ENCODE data around the gene BCS1L. TPM values are rescaled to one million over a fixed set of nuclear protein-coding genes. Genes with fewer than 3 reads are reported as not detected.

The BCS1L gene
- total RNA-seq, 1 donor from 2014 or later, result 26.8 TPM

DNA sequence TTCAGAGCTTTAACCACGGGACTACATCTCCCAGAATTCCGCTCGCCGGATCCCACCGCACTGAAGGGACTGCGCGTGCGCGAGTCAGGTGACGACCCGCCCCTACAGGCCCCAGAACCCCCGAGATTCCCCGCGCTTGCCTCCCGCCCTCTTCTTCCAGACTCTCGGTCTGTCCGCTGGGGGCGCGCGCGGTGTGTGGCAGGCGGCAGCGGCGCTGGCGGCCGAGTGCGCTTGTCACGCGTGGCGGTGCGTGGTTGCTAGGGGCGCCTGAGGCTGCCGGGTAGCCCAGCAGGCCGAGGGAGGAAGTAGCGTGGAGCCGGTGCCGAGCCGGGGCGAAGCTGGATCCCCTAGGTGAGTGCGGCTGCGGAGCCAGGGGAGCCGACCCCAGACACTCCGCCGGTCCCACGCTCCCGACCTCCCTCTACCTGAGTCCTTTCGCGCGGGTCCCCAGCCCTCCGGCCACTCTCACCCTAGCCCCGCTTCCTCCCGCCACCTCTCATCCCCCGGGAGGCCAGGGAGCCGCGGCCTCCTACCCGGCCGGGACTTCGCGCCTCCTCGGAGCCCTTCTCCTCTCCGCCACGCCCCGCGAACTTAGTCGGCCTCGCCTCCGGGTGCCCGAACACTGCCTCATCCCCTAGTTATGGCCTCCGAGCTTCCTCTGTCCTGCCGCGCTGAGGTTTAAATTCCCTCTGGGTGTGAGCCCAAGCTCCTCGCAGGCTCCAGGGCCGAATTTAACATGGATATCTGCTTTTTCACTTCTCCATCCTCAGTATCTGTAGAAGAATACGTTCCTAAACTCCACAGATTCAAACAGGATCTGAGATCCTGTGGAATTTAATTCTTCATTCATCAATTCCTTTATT is 51.4 kb downstream of the BCS1L start, which contains the start of gene TTLL4:
Gene TTLL4, plus strand, starts transcription at position 149 of the 863 bp plus-strand sequence. CDS start 26,842 bp downstream, outside the sequence.
- intact Hi-C loops (cut with DNase I), result loop anchor here (5.0 kb wide), 1 partner anchor 136 kb away; no protein-coding TSS in a partner anchor
- DNase-seq (ENCODE audit: low spot score) (peak; percentile 99), ATAC-seq (peak; percentile 99)

DNA sequence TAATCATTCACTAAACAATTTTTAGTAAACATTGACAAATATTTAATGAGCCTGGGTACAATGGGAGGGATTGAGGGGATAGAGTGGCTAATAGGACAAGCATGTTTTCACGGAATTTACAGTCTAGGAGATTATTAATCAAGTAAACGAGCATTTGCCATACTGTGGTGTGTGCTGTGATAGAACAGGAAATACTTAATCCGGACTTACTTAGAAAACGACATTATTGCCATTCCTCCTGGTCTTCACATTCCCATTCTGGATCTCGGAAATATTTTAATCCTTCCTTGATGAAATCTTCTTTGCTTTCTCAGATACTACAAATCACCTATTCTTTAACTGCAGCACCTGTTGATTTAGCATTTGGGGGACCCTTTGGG is 52.1 kb downstream of the BCS1L start:
- intact Hi-C loops (cut with DNase I), result loop anchor here (5.0 kb wide), 1 partner anchor 136 kb away; no protein-coding TSS in a partner anchor
- ATAC-seq (no peak), DNase-seq (ENCODE audit: low spot score) (no peak)

Other genes starting within 250 kb of the BCS1L start
- gene VIL1, start 240.6 kb upstream of the BCS1L start, total RNA-seq, result not detected
- gene USP37, start 91.3 kb upstream of the BCS1L start, total RNA-seq, result 27.3 TPM
- gene CNOT9, start 90.8 kb upstream of the BCS1L start, total RNA-seq, result 30.4 TPM
- gene PLCD4, start 51.8 kb upstream of the BCS1L start, total RNA-seq, result 9.1 TPM
- 32.1 TPM for gene ZNF142, start 60 bp upstream of the BCS1L start, total RNA-seq
- gene RNF25, start 12.3 kb downstream of the BCS1L start, total RNA-seq, result 25.2 TPM
- gene STK36, start 12.4 kb downstream of the BCS1L start, total RNA-seq, result 39.1 TPM
- gene TTLL4, start 51.2 kb downstream of the BCS1L start, total RNA-seq, result 50.3 TPM
- gene CYP27A1, start 122.5 kb downstream of the BCS1L start, total RNA-seq, result 51.8 TPM
- gene PRKAG3, start 172.1 kb downstream of the BCS1L start, total RNA-seq, result 0.49 TPM
- gene WNT6, start 200.1 kb downstream of the BCS1L start, total RNA-seq, result 23.3 TPM
- 0.94 TPM for gene WNT10A, start 221.2 kb downstream of the BCS1L start, total RNA-seq